ENCODE measurements around the gene OR7G2.
"Not testable (repeated sequence)": the region's sequence is repeated elsewhere in the genome, so short reads cannot be mapped to it uniquely, and the experiment has no call there.

Gene OR7G2

DNA sequence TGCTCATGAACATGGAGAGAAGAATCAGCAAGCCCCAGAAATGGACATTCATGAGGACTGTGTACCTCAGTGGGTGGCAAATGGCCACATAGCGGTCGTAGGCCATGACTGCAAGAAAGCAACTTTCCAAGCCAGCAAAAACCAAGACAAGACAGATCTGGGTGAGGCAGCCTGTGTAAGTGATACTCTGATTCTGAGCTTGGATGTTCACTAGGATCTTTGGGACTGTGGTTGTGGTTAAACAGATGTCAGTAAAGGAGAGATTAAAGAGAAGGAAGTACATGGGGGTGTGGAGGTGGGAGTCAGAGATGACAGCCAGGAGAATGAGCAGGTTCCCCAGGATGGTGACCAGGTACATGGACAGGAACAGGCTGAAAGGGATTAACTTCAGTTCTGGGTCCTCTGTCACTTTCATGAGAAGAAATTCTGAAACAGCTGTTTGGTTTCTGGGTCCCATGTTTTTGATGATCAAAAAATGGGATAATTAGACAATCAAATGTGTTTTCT, 8.1 kb upstream of the OR7G2 start, which contains the start of gene OR7G1:
Gene OR7G1 (minus strand): TSS at position 457 of the 507 bp plus-strand sequence. CDS start 0 bp downstream, at position 457.
- Mint-ChIP-seq H3K4me1 (no peaks in the 10 kb centered on the region), H3K9me3 (peaks cover 3% of the 10 kb centered on the region)

DNA sequence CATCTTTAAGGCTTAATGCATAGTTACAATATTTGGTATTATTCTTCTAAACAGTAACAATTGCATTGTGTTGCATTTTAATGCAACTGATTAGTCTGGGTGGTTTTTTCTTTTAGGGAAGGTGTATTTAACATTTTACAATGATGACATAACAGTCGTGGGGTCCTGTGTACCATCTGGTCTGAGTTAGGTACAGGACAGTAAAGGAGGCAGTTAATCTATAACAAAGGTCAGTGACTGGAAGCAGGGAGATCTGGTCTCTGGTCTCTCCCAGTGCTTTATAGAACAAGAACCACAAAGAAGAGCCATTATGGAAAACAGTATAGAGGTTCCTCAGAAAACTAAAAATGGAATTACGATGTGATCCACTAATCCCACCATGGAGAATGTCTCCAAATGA, 2.7 kb upstream of the OR7G2 start:
- no peaks in the 10 kb centered on the region for H3K36me3 Mint-ChIP-seq
- no peak overlapping the region for H3K27ac Mint-ChIP-seq
- H3K4me3 Mint-ChIP-seq, result no peak overlapping the region
- peaks cover 3% of the 10 kb centered on the region for H3K9me3 Mint-ChIP-seq
- ATAC-seq, result no peak
- H3K27me3 Mint-ChIP-seq, result peaks cover 12% of the 10 kb centered on the region
- H3K4me1 Mint-ChIP-seq, result no peaks in the 10 kb centered on the region

More for the DNA sequence above, 8.1 kb upstream of the OR7G2 start, which contains the start of gene OR7G1:
- no peaks in the 10 kb centered on the region for H3K36me3 Mint-ChIP-seq
- H3K27me3 Mint-ChIP-seq, result peaks cover 9% of the 10 kb centered on the region
- H3K27ac Mint-ChIP-seq, result no peak within 1 kb of the TSS
- no peak within 1 kb of the TSS for H3K4me3 Mint-ChIP-seq
- no peak for ATAC-seq

DNA sequence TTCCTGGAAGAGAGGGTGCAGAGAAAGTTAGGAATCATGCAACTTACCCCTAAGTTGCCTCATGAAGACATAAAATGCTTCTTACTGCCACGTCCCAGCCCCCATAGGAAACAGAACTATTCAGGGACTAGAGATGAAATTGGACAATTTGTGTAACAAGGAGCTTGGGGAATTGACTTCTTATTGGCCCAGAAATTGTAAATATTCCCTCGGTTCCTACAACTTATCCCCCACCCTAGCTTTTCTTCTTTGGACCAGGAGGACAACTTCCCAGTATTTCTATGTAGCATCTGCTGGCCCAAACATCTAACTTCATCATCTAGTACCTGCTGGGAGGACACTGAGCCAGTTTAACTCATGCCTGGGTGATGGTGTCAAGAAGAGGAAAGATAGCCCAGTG, 20.5 kb downstream of the OR7G2 start, which contains the start of gene OR1M1:
Gene OR1M1 (plus strand): TSS at position 301 of the 400 bp plus-strand sequence. CDS start 6,184 bp downstream, outside the sequence.
- Mint-ChIP-seq H3K27ac (no peak within 1 kb of the TSS), H3K4me1 (no peaks in the 10 kb centered on the region)

DNA sequence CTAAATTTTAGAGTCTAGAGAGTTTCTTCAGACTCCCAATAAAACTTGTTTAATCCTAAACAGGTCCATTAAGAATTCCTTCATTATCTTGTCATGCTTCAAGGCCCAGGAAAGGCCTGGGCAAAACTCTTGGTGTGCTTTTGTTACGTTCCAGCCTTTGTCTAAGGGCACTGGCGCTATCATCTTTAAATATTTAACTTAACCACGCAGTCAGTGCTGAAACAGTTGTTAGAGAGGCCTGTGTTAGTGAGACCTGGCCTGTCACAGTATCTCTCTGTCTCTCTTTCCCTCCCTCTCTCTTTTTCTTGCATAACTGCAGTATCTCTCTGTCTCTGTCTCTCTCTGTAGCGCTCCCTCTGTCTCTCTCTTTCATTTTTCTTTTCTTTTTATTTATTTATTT, 28.6 kb downstream of the OR7G2 start:
- no peak for ATAC-seq
- H3K27ac Mint-ChIP-seq, result no peak overlapping the region
- H3K27me3 Mint-ChIP-seq, result no peaks in the 10 kb centered on the region
- no peak overlapping the region for H3K4me3 Mint-ChIP-seq
- no peaks in the 10 kb centered on the region for H3K36me3 Mint-ChIP-seq
- H3K9me3 Mint-ChIP-seq, result no peaks in the 10 kb centered on the region
- H3K4me1 Mint-ChIP-seq, result peaks cover 6% of the 10 kb centered on the region

More for the DNA sequence above, 20.5 kb downstream of the OR7G2 start, which contains the start of gene OR1M1:
- no peaks in the 10 kb centered on the region for H3K27me3 Mint-ChIP-seq
- H3K4me3 Mint-ChIP-seq, result no peak within 1 kb of the TSS
- ATAC-seq, result no peak
- no peaks in the 10 kb centered on the region for H3K9me3 Mint-ChIP-seq
- no peaks in the 10 kb centered on the region for H3K36me3 Mint-ChIP-seq

DNA sequence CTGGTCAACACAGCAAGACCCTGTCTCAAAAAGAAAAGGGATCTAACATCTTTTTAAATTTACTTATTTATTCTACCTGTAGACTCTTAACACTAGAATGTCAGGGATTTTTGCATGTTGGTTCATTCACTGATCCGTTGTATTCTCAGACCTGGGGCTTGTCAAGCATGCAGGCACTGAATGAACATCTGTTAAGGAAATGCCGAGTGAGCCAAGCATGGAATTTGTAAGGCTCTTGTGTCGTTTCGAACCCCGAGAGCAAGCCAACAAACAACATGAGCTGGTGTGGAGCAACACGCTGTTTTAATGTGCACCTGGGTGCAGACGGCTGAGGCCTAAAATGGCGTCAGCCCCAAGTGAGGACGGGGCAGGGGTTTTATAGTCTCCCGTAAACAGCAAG, 30.4 kb downstream of the OR7G2 start:
- no peaks in the 10 kb centered on the region for H3K27me3 Mint-ChIP-seq
- no peaks in the 10 kb centered on the region for H3K9me3 Mint-ChIP-seq
- no peaks in the 10 kb centered on the region for H3K36me3 Mint-ChIP-seq
- peaks cover 6% of the 10 kb centered on the region for H3K4me1 Mint-ChIP-seq
- ATAC-seq, result no peak
- no peak overlapping the region for H3K27ac Mint-ChIP-seq
- H3K4me3 Mint-ChIP-seq, result no peak overlapping the region

DNA sequence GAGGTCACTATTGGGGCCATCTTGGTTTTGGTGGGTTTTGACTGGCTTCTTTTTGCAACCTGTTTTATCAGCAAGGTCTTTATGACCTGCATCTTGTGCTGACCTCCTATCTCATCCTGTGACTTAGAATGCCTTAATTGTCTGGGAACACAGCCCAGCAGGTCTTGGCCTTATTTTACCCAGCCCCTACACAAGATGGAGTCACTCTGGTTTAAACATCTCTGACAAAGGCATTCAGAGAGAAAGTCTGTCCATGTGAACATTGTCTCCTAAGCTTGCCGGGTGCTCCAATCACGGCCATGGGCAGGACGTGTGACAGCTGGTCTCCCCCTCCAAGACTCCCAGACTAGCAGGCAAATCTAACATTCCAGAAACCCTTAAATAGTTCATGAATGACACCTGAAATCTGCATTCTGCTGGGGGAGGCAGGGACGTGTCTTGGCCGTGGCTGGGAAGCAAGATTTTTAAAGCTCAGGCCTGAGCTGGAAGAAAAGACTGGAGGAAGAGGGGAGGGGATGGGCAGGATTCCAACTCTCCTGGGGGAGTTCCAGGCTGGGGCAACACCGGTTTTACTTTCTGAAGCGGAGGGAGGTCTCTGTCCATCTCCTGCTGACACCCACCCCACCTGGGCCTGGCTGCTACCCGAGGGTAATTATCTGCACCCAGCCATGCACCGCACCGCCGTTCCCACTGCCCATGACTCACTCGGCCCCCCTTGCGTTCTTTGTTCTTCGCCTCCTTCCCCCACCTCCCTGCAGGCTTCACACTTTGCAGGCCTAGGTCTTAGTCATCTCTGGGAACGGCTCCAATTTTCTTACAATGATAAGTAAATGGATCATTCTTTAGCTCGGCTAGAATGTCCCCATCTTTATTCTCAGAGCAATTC, 32.0 kb downstream of the OR7G2 start:
- no peaks in the 10 kb centered on the region for H3K27me3 Mint-ChIP-seq
- peaks cover 6% of the 10 kb centered on the region for H3K4me1 Mint-ChIP-seq
- no peak for ATAC-seq
- no peak overlapping the region for H3K27ac Mint-ChIP-seq
- H3K9me3 Mint-ChIP-seq, result no peaks in the 10 kb centered on the region
- no peak overlapping the region for H3K4me3 Mint-ChIP-seq
- no peaks in the 10 kb centered on the region for H3K36me3 Mint-ChIP-seq

DNA sequence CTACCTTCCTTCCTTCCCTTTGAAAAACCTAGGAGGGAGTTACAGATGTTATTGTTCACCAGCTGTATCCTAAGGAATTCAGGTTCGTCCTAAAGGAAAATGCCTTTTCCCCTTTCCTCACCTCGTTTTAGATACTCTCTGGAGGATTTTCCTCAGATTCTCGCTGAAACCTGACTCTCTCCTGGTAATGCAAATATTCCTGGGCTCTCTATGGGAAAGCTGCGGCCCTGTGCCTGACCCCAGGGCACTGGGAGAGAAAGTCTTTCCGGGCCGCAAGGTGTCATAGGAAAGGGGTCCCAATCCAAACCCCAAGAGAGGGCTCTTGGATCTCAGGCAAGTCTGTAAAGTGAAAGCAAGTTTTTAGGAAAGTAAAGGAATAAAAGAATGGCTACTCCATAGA, 33.5 kb downstream of the OR7G2 start:
- H3K4me1 Mint-ChIP-seq, result no peaks in the 10 kb centered on the region

DNA sequence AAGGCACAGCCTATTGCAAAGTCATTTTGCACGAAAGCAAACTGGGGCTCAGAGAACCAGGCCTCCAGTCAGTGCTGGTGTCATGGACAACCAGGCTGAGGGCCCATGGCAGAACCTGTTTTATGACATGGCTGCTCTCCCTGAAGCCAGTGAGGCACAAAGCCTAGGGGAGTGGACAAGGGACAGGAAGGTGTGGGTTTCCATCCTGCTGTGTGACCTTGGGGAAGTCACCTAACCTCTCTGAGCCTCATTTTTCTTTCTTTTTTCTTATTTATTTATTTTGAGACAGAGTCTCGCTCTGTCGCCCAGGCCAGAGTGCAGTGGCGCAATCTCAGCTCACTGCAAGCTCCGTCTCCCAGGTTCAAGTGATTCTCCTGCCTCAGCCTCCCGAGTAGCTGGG, 35.6 kb downstream of the OR7G2 start:
- not testable (repeated sequence) for H3K36me3 Mint-ChIP-seq, H3K4me1 Mint-ChIP-seq, ATAC-seq, H3K9me3 Mint-ChIP-seq, H3K4me3 Mint-ChIP-seq, H3K27me3 Mint-ChIP-seq, H3K27ac Mint-ChIP-seq

More for the DNA sequence above, 33.5 kb downstream of the OR7G2 start:
- ATAC-seq, result no peak
- Mint-ChIP-seq H3K9me3 (no peaks in the 10 kb centered on the region), H3K36me3 (no peaks in the 10 kb centered on the region), H3K27me3 (no peaks in the 10 kb centered on the region), H3K27ac (no peak overlapping the region), H3K4me3 (no peak overlapping the region)

DNA sequence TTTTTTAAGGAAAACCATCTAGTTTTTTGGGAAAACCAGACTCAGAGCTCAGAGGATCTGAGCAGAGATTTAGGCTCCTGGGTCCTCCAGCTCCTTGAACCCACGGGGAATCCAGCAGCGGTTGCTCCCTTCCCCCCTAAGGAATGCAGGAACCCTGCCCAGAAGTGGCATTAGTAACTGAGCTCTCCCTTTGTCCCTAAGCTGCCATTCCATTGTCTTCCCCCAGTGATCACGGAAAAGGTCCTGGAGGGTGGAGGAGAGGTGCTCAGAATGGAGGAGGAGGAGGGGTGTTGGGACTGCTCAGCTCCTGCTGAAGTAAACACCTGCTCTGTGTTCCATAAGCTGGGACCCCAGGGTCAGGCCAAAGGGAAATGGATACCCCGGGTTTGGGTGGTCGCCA, 37.2 kb downstream of the OR7G2 start:
- no peaks in the 10 kb centered on the region for H3K4me1 Mint-ChIP-seq
- no peak overlapping the region for H3K27ac Mint-ChIP-seq
- H3K9me3 Mint-ChIP-seq, result peaks cover 3% of the 10 kb centered on the region
- H3K4me3 Mint-ChIP-seq, result no peak overlapping the region
- no peaks in the 10 kb centered on the region for H3K36me3 Mint-ChIP-seq
- no peaks in the 10 kb centered on the region for H3K27me3 Mint-ChIP-seq
- ATAC-seq, result no peak

DNA sequence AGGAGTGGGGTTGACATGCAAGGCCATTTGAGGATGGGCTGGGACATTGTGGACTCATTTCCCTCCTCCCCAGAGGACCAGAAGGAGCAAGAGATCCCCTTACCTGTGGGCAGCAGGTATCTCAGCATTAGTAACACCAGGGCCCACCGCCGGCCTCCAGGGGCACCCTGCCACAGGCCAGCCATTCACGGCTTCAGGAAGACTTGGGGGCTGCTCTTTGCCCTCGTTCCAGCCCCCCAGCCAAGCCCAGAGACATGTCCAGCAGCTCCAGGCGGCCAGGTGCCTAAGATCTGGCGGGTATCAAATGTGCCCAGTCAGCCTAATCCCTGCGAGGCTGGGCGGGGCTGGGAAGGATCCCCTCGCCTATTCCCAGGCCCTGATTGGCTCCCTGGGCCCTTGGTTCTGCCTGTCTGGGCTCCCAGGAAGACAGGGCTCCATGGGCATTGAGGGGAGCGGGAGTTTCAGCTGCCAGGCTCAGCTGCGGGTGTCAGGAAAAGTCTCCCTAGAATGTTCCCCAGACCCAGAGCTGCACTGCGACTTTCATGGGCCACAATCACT, 41.7 kb downstream of the OR7G2 start:
- ATAC-seq, result no peak
- no peaks in the 10 kb centered on the region for H3K27me3 Mint-ChIP-seq
- H3K36me3 Mint-ChIP-seq, result no peaks in the 10 kb centered on the region
- H3K27ac Mint-ChIP-seq, result no peak overlapping the region
- no peak overlapping the region for H3K4me3 Mint-ChIP-seq
- peaks cover 3% of the 10 kb centered on the region for H3K9me3 Mint-ChIP-seq
- no peaks in the 10 kb centered on the region for H3K4me1 Mint-ChIP-seq

DNA sequence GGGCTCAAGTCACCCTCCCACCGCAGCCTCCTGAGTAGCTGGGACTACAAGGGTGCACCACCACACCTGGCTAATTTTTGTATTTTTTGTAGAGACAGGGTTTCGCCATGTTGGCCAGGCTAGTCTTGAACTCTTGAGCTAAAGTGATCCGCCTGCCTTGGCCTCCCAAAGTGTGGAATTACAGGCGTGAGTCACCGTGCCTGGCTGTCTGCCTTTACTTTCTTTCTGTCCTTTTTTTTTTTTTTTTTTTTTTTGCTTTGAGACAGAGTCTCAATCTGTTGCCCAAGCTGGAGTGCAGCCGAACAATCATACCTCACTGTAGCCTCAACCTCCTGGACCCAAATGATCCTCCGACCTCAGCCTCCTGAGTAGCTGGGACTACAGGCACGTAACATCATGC, 45.4 kb downstream of the OR7G2 start:
- Mint-ChIP-seq H3K27ac (no peak overlapping the region), H3K36me3 (no peaks in the 10 kb centered on the region), H3K27me3 (no peaks in the 10 kb centered on the region), H3K4me1 (no peaks in the 10 kb centered on the region), H3K9me3 (peaks cover 3% of the 10 kb centered on the region), H3K4me3 (no peak overlapping the region)
- no peak for ATAC-seq

DNA sequence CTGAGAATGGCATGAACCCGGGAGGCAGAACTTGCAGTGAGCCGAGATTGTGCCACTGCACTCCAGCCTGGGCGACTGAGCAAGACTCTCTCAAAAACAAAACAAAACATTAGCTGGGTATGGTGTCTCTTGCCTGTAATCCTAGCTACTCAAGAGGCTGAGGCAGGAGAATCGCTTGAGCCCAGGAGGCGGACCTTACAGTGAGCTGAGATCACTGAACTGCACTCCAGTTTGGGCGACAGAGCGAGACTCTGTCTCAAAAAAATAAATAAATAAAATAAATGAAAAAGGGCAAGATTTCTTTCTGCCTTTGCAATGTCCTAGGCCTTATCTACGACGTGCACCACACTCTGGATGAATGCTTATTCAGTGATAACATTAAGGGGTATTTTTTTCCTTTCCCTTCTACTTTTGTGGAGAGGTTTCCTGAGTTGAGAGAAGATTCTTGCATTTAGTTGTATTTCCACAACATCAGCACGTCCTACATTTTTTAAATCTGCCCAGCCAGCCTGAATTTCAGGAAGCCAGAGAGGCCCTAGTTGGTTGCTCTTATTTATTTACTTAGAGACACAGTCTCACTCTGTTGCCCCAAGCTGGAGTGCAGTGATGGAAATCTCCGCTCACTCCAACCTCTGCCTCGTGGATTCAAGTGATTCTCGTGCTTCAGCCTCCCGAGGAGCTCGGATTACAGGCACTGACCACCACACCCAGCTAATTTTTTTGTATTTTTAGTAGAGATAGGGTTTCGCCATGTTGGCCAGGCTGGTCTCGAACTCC, 46.5 kb downstream of the OR7G2 start:
- H3K27me3 Mint-ChIP-seq, result no peaks in the 10 kb centered on the region
- no peak for ATAC-seq
- H3K9me3 Mint-ChIP-seq, result peaks cover 3% of the 10 kb centered on the region
- H3K4me3 Mint-ChIP-seq, result no peak overlapping the region
- no peaks in the 10 kb centered on the region for H3K4me1 Mint-ChIP-seq
- no peaks in the 10 kb centered on the region for H3K36me3 Mint-ChIP-seq
- H3K27ac Mint-ChIP-seq, result no peak overlapping the region

DNA sequence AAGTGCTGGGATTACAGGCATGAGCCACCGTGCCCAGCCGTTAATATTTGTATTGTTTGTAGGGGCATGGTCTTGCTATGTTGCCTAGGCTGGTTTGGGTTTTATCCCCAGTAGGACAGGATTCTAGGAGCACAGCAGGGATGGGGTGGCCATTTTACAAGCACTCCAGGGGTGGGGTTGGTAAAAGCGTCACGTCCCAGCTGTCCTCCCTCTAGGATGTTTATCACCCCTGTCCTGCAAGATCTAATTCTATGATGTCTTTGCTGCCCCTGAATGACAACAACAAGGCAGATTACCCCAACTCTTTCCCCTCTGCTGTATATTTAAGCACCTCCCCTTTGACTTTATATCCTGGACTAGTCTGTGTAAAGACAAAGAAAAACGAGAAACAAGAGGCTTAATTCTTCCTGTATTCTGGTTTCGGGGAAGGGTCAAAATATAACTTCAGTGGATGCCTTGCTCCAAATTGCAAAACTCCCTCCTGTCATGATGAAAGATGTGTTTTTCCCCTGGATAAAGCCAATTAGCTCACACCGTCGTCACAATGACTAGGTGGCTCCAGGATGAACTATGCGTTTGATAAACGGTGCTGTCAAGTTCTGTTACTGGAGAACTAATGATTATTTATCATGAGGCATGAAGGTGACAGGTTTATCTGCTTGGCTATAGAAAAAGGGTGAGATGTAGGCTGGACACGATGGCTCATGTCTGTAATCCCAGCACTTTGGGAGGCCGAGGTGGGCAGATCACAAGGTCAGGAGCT, 48.2 kb downstream of the OR7G2 start:
- Mint-ChIP-seq H3K27ac (no peak overlapping the region), H3K36me3 (no peaks in the 10 kb centered on the region), H3K4me1 (no peaks in the 10 kb centered on the region), H3K27me3 (no peaks in the 10 kb centered on the region), H3K9me3 (peaks cover 7% of the 10 kb centered on the region), H3K4me3 (no peak overlapping the region)
- no peak for ATAC-seq

DNA sequence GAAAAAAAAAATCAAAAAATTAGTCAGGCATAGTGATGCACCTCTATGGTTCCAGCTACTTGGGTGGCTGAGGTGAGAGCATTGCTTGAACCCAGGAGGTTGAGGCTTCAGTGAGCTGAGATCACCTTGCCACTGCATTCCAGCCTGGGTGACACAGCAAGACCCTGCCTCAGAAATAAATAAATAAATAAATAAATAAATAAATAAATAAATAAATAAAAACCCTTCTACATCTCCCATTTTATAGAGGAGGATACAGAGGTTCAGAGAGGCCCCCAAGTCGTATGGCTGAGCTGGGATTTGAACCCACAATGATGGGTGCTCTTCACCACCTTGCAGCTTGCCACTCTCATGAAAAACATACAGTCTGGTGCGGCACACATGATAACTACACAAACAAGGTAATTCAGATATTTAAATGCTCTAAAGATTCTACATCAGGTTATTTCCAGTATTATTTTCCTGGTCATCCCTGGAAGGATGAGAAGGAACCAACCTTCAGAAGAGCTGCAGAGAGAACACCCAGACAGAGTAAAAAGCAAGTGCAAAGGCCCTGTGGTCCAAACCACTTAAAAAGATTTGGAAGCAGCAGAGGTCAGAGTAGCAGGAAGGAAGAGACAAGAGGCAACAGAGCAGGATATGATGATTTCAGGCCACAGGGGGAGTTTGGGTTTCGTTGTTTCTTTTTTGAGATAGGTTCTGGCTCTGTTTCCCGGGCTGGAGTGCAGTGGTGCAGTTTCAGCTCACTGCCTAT, 49.6 kb downstream of the OR7G2 start:
- H3K27ac Mint-ChIP-seq, result no peak overlapping the region
- no peak overlapping the region for H3K4me3 Mint-ChIP-seq
- H3K27me3 Mint-ChIP-seq, result no peaks in the 10 kb centered on the region
- H3K36me3 Mint-ChIP-seq, result no peaks in the 10 kb centered on the region
- H3K4me1 Mint-ChIP-seq, result no peaks in the 10 kb centered on the region
- H3K9me3 Mint-ChIP-seq, result peaks cover 10% of the 10 kb centered on the region
- no peak for ATAC-seq

Measured in stimulated activated memory B cell treated with anti-CD40 and anti-IgM and Interleukin-4, amounts not matched to agents 10 μg/mL and 1 μg/mL and 100 μg/mL, for 72 hours (primary cell).